NCI-H748 treated with DMSO at 0.1 percent for 48 hours (cell line): ENCODE data around the gene PCGF3.
"Not testable (repeated sequence)": the region's sequence is repeated elsewhere in the genome, so short reads cannot be mapped to it uniquely, and the experiment has no call there.

Experiments used
- DNase-seq: peaks from one replicate; lab custom pipeline; 2025; lab: John Stamatoyannopoulos, UW

PCGF3 gene

DNA sequence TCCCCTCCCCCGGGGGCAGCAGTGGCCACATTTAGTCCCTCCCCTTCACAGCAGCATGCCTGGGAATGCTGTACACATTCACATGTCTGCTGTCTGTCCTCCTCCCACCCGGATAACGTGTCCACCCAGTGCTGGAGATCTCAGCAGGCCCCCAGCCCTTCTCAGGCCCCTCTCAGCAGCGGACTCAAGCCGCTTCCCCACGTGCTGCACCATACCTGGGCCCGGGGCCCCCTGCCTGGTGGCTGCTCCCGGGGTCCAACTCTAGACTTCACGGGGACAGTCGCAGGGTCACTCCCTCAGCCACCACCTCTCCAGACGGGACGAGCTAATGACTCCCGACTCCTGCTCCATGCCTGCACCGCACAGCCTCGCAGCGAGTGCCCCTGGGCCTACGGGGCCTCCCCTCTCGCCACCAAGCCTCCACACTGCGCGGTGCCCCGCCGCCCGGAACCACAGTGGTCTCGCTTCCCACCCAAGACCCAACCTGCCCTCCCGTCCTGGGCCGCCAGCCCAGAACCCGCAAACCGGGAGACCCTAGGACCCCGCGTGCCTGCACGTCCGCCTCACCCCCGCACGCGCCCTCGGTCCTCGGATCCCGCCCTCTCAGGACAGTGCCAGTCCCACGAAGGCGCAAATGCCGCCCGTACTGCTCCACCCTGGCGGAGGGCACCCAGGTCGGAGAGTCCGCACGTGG, 1.3 kb upstream of the PCGF3 start:
- DNase-seq, result no peak

DNA sequence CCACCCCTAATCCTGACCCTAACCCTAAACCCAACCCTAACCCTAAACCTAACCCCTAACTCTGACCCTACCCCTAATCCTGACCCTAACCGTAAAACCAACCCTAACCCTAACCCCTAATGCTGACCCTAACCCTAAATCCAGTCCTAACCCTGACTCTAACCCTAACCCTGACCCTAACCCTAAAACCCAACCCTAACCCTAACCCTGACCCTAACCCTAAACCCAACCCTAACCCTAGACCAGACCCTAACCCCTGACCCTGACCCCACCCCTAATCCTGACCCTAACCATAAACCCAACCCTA, 708 bp upstream of the PCGF3 start:
- DNase-seq, result no peak

- not testable (repeated sequence) for DNase-seq
These were observed 526 bp downstream of the PCGF3 start for GRCh38 chr4:706083-706633.

GRCh38 chr4:706834-707598, 1.4 kb downstream of the PCGF3 start:
- DNase-seq, result no peak

DNA sequence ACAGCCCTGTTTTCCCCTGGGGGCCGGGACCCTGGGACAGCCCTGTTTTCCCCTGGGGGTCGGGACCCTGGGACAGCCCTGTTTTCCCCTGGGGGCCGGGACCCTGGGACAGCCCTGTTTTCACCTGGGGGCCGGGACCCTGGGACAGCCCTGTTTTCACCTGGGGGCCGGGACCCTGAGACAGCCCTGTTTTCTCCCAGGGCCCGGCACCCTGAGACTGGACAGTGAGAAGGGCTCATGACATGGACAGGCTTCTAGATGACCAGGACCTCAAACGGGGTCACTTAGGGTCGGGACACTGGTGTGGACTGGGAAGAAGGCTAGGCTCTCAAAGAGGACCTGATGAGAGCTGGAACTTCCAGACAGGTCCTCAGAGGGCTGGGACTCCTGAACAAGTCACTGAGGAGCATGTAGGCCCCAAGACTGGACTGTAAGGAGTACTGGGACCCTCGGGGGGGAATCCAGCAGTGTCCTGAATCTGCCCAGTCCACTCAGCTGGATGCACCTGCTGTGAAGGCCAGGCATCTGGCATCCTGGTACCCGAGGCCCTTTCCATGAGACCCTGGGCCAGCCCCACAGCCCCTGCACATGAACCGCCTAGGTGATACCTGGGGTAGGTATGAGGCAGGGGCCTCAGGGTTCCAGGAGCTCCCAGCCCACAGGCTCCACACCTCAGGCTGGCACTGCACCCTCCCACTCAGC, 2.4 kb downstream of the PCGF3 start:
- DNase-seq, result no peak

GRCh38 chr4:708631-708933, 3.0 kb downstream of the PCGF3 start:
- DNase-seq, result no peak

GRCh38 chr4:709348-709747, 3.7 kb downstream of the PCGF3 start:
- DNase-seq, result no peak

- DNase-seq, result no peak
These were observed 4.5 kb downstream of the PCGF3 start for GRCh38 chr4:710116-710515.

- no peak for DNase-seq
These were observed 5.3 kb downstream of the PCGF3 start for GRCh38 chr4:710916-711315.

DNA sequence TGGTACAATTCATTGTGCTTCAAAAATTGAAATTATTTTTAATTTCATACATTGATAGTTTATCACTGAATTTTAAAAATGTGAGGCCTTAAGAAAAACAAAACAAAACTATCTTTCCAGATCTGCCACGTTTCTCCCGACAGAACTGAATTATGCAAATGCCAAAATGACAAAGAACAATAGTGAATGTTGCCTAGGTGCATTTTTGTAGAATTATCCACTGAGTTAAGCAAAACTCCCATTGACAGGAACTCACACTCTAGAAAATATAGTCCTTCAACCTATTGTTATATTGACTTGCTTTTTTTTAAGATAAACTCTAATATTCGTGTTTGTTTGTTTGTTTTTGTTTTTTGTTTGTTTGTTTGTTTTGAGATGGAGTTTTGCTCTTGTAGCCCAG, 6.5 kb downstream of the PCGF3 start:
- DNase-seq, result no peak

DNA sequence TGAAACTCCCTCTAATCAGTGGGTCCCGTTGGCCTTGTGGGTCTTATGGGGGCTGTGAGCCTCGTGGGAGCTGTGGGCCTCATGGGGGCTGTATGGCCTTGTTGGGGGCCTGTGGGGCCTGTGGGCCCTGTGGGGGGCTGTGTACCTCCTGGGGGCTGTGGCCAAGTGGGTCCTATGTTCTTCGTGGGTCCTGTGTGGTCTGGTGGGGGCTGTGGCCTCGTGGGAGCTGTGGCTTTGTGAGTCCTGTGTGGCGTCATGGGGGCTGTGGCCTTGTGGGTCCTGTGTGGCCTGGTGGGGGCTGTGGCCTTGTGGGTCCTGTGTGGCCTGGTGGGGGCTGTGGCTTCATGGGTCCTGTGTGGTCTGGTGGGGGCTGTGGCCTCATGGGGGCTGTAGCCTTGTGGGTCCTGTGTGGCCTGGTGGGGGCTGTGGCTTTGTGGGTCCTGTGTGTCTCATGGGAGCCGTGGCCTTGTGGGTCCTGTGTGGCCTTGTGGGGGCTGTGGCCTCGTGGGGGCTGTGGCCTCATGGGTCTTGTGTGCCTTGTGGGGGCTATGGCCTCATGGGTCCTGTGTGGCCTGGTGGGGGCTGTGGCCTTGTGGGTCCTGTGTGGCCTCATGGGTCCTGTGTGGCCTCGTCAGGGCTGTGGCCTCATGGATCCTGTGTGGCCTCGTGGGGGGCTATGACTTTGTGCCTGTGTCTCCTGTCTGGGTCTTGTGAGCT, 7.4 kb downstream of the PCGF3 start:
- DNase-seq, result no peak

GRCh38 chr4:714087-714486, 8.5 kb downstream of the PCGF3 start:
- no peak for DNase-seq

DNA sequence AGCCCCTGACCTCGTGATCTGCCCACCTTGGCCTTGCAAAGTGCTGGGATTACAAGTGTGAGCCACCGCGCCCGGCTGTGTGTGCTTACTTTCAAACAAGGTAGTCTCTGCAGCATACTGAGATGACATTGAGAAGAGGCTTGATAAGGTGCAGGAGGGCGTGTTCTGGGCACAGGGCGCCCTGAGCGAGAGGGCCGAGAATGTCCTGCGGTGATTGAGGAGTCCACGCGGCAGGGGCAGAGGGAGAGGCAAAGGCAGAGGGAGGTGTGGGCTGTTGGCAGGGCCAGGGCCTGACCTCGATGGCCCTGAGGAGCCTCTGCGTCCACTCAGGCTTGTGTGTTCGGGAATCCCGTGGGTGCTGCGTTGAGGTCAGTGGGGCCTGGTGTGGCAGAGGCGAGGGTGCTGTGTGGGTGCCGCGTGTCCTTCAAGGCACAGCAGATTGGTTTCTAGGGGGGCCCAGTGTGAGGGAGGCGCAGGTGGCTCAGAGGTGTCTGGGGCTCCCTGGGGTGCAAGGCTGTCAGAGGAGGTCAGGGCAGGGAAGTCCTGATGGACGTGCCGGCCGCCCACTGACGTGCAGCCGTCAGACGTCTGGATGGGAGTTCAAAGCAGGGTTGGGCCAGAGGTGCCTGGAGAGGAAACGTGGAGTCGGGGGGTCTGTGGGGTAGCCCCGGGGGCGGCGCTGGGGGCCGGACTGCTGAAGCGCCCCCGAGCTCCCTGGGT, 12.1 kb downstream of the PCGF3 start:
- no peak for DNase-seq

- DNase-seq, result no peak
These were observed 12.8 kb downstream of the PCGF3 start for GRCh38 chr4:718460-718859.

DNA sequence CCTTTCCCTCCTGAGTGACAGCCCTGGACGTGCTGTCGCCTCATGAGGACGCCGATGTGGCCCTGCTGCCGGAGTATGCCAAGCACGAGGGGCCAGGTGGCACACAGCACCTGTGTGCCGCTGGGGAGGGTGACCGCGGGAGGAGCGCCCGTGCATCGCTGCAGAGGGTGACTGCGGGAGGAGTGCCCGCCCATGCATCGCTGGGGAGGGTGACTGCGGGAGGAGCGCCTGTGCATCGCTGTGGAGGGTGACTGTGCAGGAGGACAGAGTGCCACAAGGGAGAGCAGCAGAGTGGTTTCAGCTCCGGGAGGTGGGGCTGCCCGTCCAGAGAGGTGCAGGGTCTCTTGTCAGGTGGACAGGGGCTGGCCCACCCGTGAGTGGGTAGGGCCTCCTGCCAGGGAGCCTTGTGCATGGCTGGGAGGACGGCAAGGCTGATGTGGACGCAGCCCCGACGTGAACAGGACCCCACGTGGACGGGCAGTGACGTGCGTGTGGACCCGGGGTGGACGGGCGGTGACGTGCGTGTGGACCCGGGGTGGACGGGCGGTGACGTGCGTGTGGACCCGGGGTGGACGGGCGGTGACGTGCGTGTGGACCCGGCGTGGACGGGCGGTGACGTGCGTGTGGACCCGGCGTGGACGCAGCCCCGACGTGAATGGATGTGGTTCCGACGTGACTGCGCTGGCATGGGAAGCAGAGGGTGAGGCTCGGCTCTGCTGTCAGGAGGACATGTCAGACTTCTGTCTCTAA, 14.7 kb downstream of the PCGF3 start:
- no peak for DNase-seq

DNA sequence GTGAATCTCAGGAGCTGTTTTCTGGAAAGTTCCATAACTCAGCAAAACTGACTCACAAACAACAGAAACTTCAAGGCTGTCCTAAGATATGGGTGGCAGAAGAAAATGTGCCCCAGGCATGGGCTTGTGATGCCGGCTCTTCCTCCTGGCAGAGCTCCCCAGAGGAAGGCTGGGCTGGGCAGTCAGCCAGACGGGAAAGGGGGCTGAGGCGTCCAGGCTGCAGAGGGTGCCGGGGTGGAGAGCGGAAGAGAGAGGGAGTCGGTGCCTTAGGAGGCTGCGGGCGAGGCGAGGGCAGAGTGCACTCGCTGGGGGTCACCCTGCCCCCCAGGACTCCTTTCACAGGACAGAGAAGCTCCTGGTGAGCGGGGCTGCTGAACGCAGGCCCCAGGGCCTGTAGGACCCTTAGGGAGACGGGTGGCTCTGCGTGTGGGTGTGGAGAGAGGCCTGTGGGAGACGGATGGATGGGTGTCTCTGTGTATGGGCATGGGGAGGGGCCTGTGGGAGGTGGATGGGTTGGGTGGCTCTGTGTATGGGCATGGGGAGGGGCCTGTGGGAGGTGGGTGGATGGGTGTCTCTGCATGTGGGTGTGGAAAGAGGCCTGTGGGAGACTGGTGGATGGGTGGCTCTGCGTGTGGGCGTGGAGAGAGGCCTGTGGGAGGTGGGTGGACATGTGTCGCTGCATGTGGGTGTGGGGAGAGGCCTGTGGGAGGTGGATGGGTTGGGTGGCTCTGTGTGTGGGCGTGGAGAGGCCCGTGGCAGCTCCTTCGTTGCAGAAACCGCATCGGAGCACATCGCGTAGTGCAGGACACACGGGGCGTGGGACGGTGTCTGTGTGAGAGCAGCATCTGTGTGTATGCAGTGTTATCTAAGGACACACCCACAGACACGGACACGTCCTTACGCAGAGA, 15.9 kb downstream of the PCGF3 start:
- DNase-seq, result no peak

GRCh38 chr4:722169-722725, 16.6 kb downstream of the PCGF3 start:
- DNase-seq, result no peak

GRCh38 chr4:722851-723360, 17.3 kb downstream of the PCGF3 start:
- DNase-seq, result no peak

DNA sequence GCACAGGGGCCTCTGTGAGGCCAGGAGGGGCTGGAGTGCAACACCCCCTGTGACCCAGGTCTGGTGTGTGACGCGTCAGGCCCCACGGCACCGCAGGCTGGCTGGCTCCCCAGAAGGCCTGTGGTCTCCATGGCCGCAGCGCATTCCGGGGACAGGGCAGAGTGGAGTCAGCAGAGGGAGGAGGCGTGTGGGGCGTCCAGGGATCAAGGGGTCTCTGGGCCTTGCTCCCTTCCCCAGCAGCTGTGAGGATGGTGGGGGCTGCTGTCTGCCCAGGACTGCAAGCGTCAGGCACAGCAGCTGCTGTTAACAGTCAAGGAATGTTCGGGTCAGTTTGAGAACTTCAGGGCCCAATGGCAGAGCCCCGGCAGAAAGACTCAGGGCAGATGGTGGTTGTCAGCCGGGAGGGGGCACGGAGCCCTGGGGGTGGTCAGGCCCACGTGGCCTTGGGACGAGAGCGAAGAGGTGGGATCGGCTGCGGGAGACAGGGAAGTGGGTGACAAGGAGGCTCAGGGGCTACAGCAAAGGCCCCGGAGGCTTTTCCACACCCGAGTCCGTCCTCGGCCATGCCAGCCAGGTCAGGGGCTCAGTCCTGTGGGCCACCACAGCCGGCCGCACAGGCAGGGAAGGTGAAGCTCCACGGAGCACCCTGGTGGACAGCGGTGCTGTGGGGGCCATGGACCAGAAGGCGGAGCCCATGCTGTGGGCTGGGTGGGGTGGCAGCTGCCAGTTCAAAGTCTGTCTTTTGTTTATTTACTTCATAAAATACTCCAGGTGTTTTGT, 18.3 kb downstream of the PCGF3 start:
- DNase-seq, result no peak
